Calu3 (cell line): ENCODE data around the gene CCDC28B. TPM values are rescaled to one million over a fixed set of nuclear protein-coding genes. Genes with fewer than 3 reads are reported as not detected.

Experiments
- BruUV-seq: library from RNA; stranded (reverse); fragments of 400-500 nt; replicated peaks from 2 replicates; lab custom pipeline; 2021; lab: Mats Ljungman, UMichigan
- CTCF ChIA-PET: fragments of 300-600 bp; sonication (Branson Sonifier 250); formaldehyde crosslinking; loops from one replicate; lab custom pipeline; 2022; ENCODE audit warnings: antibody characterized with exemption; lab: Charles Lee
- DNase-seq: peaks from one replicate; pipeline ENCODE4 v3.0.0; 2022
- H3K27ac Mint-ChIP-seq: one replicate; pipeline ENCODE4 v1.8.0; 2022; ENCODE audit warnings: mixed read lengths; ENCODE audit not compliant: unreplicated experiment
- H3K27me3 Mint-ChIP-seq: one replicate; pipeline ENCODE4 v1.8.0; 2022; ENCODE audit warnings: mixed read lengths; ENCODE audit not compliant: unreplicated experiment
- H3K36me3 Mint-ChIP-seq: one replicate; pipeline ENCODE4 v1.8.0; 2022; ENCODE audit warnings: mild to moderate bottlenecking, moderate library complexity, mixed read lengths; ENCODE audit not compliant: insufficient read depth, unreplicated experiment
- H3K4me1 Mint-ChIP-seq: one replicate; pipeline ENCODE4 v1.8.0; 2022; ENCODE audit warnings: mild to moderate bottlenecking, low read depth, mixed read lengths; ENCODE audit not compliant: unreplicated experiment
- H3K4me3 Mint-ChIP-seq: one replicate; pipeline ENCODE4 v1.8.0; 2022; ENCODE audit warnings: mild to moderate bottlenecking, low read depth, moderate library complexity, mixed read lengths; ENCODE audit not compliant: unreplicated experiment
- H3K9me3 Mint-ChIP-seq: one replicate; pipeline ENCODE4 v1.8.0; 2022; ENCODE audit warnings: low read depth, mixed read lengths; ENCODE audit not compliant: unreplicated experiment
- intact Hi-C: fragments of 100-400 bp; cut with micrococcal nuclease; formaldehyde crosslinking; loops from one replicate; pipeline ENCODE4 v1.10.0; 2022; ENCODE audit not compliant: unreplicated experiment
- total RNA-seq: library from RNA; stranded (reverse); gene quantifications from 2 replicates; pipeline ENCODE4 v1.2.3, GENCODE V29; 2022
- TF ChIP-seq, protein P1 (sequence below): fragments of 200-600 bp; IDR thresholded peaks from one replicate; pipeline ENCODE4 v1.8.0; 2022; ENCODE audit warnings: antibody characterized with exemption; ENCODE audit not compliant: unreplicated experiment

The CCDC28B gene
- total RNA-seq, 1 experiment from 2014 or later, result 8.2 TPM

DNA sequence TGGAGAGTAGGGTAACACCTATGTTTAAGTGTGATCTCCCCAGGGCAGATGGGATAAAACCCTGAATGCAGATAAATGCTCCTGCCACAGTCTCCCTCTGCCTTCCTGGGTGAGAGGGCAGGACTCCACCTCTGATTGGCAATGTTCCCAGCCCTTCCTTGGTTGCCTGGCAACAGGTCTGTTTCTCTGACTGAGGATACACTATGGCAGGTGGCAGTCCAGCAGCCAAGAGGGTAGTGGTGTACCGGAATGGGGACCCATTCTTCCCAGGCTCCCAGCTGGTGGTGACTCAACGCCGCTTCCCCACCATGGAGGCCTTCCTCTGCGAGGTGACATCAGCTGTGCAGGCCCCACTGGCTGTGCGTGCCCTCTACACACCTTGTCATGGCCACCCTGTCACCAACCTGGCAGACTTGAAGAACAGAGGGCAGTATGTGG is 8.5 kb downstream of the CCDC28B start, which contains the start of gene DCDC2B:
Gene DCDC2B, plus strand, starts transcription at position 199 of the 438 bp plus-strand sequence. Its CDS starts 5 bp downstream, at position 204.
- Mint-ChIP-seq H3K27ac (peak within 1 kb of the TSS; percentile 72), H3K4me1 (peaks cover 10% of the 10 kb centered on the region), H3K4me3 (no peak within 1 kb of the TSS), H3K9me3 (no peaks in the 10 kb centered on the region), H3K27me3 (no peaks in the 10 kb centered on the region), H3K36me3 (peaks cover 72% of the 10 kb centered on the region)
- BruUV-seq, result no TSS peak
- CTCF ChIA-PET, result interaction anchor here (0.5 kb wide), 1 partner anchor 753 kb away, joined by 3 read pairs; no protein-coding TSS in a partner anchor
- TF ChIP-seq, protein P1, sequence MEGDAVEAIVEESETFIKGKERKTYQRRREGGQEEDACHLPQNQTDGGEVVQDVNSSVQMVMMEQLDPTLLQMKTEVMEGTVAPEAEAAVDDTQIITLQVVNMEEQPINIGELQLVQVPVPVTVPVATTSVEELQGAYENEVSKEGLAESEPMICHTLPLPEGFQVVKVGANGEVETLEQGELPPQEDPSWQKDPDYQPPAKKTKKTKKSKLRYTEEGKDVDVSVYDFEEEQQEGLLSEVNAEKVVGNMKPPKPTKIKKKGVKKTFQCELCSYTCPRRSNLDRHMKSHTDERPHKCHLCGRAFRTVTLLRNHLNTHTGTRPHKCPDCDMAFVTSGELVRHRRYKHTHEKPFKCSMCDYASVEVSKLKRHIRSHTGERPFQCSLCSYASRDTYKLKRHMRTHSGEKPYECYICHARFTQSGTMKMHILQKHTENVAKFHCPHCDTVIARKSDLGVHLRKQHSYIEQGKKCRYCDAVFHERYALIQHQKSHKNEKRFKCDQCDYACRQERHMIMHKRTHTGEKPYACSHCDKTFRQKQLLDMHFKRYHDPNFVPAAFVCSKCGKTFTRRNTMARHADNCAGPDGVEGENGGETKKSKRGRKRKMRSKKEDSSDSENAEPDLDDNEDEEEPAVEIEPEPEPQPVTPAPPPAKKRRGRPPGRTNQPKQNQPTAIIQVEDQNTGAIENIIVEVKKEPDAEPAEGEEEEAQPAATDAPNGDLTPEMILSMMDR, result no peak
- intact Hi-C loops, result no loop called here
- peak; percentile 91 for DNase-seq

DNA sequence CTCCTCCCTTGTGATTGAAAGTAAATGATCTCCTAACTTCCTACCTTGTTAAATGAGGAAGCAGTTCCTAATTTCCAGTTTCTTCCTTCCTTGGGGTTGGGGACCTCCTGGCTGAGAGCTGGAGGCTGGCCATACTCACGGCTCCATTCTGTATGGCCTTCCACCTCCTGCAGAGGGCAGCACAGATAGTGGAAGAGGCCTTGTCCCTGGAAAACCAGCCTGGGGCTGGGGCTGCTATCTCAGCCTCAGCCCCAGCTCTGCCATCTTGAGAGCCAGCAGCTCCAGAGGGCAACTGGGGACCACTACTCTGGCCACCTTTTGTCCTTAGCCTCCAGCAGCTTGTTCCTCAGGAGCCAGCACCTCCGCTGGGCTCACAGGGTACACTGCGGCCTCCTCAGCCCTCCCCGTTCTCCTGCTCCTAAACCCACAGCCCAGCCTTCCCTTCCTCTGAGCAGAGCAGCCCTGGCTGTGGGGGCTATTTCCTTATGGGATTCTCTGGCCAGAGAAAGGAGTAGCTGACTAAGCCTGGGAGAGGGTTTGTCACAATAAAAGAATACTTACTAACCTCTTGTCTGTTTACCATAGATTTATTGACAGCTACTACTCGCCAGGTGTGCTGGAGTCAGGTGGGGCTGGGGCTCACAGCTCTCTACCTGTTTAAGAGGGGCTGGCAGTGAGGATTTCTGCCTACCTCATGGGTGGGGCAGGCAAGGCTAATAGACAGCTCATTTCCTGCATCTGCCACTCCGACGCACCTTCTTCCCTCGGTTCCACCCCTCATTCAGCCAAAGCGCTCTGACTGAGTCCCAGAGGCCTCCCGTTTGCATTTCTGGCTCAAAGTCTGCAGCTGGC is 15.5 kb downstream of the CCDC28B start:
- Mint-ChIP-seq H3K4me1 (peaks cover 5% of the 10 kb centered on the region), H3K9me3 (no peaks in the 10 kb centered on the region), H3K36me3 (peaks cover 66% of the 10 kb centered on the region), H3K4me3 (no peak overlapping the region), H3K27me3 (no peaks in the 10 kb centered on the region), H3K27ac (no peak overlapping the region)
- TF ChIP-seq, protein P1, result peak; percentile 68
- intact Hi-C loops, result loop anchor here (1.0 to 5.0 kb wide), 2 partner anchors 100 to 196 kb away; no protein-coding TSS in a partner anchor
- CTCF ChIA-PET, result interaction anchor here (0.8 to 2.4 kb wide), 6 partner anchors 20 to 179 kb away, joined by 3 to 13 read pairs (median 6); partner anchors contain the start of gene BSDC1
- BruUV-seq, result no TSS peak
- peak; percentile 74 for DNase-seq

DNA sequence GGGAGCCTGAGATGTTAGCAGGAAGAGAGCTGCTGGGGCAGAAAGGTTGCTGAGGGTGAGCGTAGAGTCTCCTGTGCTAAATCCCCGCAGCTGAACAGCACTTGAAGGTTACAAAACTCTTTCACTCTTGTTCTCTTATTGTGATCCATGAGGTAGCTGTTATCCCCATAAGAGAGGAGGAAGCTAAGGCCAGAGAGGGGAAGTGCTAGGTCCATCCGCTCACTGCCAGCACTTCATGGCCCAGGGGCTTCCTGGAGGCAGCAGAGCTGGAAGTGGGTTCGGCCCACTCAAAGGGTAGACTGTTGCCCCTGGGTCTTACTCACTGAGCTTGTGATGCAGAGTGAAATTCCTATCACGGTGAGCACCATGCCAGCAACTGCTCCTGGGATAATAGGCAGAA is 16.2 kb downstream of the CCDC28B start:
- no peaks in the 10 kb centered on the region for H3K9me3 Mint-ChIP-seq
- no peak overlapping the region for H3K4me3 Mint-ChIP-seq
- intact Hi-C loops, result loop anchor here (5.0 kb wide), 1 partner anchor 196 kb away; no protein-coding TSS in a partner anchor
- CTCF ChIA-PET, result interaction anchor here (1.5 to 2.4 kb wide), 3 partner anchors 100 to 178 kb away, joined by 4 to 13 read pairs (median 12); partner anchors contain the start of gene BSDC1
- peaks cover 12% of the 10 kb centered on the region for H3K4me1 Mint-ChIP-seq
- H3K36me3 Mint-ChIP-seq, result peaks cover 66% of the 10 kb centered on the region
- BruUV-seq, result no TSS peak
- no peak overlapping the region for H3K27ac Mint-ChIP-seq
- TF ChIP-seq, protein P1, result no peak
- DNase-seq, result no peak
- no peaks in the 10 kb centered on the region for H3K27me3 Mint-ChIP-seq

DNA sequence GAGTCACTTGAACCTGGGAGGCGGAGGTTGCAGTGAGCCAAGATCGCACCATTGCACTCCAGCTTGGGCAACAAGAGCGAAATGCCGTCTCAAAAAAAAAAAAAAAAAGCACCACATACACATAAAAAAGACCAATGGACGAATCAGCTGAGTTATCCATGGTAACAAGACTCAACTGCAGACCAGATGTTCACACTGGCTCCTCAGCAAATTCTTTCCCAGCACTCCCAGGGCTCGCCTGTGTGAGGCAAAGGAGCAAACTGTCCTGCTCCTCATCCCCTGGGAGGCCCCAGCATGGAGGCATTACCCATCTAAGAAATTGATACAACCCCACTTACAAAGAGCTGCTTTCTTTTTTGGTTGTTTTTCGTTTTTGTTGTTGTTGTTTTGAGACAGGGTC is 18.6 kb downstream of the CCDC28B start:
- Mint-ChIP-seq H3K9me3 (no peaks in the 10 kb centered on the region), H3K27me3 (no peaks in the 10 kb centered on the region), H3K27ac (no peak overlapping the region), H3K4me3 (no peak overlapping the region), H3K4me1 (peaks cover 22% of the 10 kb centered on the region), H3K36me3 (peaks cover 71% of the 10 kb centered on the region)
- BruUV-seq, result no TSS peak
- no peak for DNase-seq
- intact Hi-C loops, result loop anchor here (5.0 kb wide), 1 partner anchor 193 kb away; no protein-coding TSS in a partner anchor
- TF ChIP-seq, protein P1, result no peak
- CTCF ChIA-PET, result no interaction called here
